NCI-H1417 treated with DMSO at 0.1 percent for 48 hours (cell line): ENCODE measurements around the gene SPRY4.
"Not testable (repeated sequence)": the region's sequence is repeated elsewhere in the genome, so short reads cannot be mapped to it uniquely, and the experiment has no call there.

Source experiments
- DNase-seq: peaks from one replicate; lab custom pipeline; 2025; lab: John Stamatoyannopoulos, UW

The SPRY4 gene, protein sequence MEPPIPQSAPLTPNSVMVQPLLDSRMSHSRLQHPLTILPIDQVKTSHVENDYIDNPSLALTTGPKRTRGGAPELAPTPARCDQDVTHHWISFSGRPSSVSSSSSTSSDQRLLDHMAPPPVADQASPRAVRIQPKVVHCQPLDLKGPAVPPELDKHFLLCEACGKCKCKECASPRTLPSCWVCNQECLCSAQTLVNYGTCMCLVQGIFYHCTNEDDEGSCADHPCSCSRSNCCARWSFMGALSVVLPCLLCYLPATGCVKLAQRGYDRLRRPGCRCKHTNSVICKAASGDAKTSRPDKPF

DNA sequence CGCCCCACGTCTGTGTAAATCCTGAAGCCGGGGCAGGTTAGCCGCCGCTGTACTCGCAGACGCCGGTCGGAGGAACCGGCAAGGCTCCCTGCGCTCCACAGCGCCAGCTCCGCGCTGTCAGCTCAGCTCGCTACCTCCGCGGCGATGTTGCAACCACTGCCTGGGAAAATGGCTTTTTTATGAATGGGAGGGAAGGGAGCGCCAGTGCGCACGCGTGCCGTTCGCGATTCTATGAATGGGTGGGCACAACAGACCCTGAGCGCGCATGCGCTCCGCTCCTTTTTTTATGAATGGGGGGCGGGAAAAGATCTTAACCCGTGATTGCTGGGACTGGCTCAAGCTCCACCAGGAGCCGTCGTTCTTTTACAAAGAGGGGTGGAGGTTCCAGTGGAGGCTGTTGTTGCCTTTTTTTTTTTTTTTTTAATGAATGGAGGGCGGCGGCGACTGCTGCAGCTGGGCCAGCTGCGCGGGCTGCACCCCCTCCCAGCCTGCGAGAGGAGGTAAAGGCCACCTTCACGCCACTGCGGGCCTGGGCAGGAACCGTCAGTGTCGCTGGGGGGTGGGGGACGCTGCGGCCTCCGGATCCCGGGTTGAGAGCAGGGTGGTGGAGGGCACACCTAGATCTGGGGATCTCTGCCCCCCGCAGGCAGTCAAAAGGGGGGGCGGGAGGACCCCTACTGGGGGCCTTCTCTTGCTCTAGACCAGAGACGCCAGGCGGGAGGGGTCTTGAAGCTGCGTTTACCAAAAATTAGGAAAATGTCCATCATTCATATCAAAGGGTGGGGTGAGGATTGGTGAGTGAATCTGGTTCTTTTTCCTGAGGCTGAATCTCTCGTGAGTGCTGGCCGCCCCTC lies at the start of gene SPRY4:
Gene SPRY4, minus strand, starts transcription at position 151 of the 854 bp plus-strand sequence. CDS start 9,913 bp downstream, outside the sequence.
- DNase-seq, result peak; percentile 37

DNA sequence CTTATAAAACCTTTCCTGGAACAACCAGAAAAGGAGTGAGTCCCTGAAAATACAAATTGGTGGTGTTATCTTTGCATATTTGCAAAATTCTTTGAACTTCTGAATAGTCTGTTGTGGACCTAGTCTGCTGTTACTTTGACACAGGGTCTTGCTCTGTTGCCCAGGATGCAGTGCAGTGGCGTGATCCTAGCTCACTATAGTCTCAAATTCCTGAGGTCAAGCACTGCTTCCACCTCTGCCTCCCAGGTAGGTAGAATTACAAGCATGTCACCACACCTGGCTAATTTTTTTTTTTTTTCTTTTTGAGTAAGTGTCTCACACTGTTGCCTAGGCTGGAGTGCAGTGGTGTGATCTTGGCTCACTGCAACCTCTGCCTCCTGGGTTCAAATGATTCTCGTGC lies 43.7 kb upstream of the SPRY4 start:
- no peak for DNase-seq

DNA sequence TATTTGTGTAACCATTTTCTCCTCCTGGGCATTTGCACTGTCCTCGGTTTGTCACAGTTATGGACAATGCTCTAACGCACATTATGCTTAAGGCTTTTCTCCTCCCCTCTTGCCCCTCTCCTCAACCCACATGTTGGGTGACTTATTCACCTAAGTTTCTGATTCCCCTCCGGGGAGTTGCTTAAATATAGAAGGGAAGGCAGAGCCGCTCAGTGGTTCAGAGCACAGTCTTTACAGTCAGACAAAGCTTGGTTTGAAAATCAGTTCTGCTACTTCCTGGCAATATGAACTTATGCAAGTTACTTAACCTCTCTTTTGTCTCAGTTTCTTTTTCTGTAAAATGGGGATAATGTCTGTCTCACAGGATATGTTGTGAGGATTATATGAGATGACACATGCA lies 41.2 kb upstream of the SPRY4 start:
- DNase-seq, result no peak

DNA sequence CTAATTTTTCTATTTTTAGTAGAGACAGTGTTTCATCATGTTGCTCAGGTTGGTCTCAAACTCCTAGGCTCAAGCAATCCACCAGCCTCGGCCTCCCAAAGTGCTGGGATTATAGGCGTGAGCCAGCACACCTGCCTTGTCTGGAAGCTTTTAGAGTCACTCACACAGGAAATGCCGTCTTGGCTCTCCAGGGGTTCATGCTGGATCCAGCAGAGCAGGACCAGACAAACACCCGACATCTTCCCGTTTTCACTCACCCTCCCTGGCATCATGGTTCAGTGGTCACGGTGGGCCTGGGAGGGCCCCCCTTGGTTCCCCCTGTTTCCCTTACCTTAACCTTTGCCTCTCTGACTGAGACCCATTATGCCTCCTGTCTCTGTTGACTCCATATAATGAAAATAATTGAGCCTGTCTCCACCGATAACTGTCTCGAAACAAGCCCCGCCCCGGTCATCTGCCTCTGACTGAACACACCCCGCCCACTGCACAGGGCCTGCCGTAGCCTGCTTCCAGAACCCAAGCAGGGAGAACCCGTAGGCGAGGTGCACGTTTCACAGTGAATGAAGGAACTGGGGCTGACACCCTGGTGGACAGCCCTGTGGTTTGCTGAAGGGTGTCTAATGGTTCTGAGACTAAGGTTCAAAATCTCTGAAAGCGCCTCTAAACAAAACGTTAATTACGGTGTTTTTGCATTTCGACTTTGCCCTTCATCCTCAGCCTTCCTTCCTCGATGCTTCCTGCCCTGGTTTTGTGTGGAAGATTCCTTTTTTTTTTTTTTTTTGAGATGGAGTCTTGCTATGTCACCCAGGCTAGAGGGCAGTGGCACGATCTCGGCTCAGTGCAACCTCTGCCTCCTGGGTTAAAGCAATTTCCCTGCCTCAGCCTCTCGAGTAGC lies 39.7 kb upstream of the SPRY4 start:
- DNase-seq, result peak; percentile 72

DNA sequence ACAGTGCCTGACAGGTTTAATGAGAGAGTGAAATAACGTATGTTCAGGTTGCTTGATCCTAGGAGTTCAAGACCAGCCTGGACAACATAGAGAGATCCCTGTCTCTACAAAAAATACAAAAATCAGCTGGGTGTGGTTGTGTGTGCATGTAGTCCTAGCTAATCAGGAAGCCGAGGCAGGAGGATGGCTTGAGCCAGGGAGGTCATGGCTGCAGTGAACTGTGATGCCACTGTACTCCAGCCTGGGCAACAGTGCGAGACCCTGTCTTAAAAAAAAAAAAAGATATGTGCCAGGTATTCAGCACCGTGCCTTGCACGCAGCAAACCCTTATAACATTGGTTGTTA lies 38.8 kb upstream of the SPRY4 start:
- DNase-seq, result no peak

DNA sequence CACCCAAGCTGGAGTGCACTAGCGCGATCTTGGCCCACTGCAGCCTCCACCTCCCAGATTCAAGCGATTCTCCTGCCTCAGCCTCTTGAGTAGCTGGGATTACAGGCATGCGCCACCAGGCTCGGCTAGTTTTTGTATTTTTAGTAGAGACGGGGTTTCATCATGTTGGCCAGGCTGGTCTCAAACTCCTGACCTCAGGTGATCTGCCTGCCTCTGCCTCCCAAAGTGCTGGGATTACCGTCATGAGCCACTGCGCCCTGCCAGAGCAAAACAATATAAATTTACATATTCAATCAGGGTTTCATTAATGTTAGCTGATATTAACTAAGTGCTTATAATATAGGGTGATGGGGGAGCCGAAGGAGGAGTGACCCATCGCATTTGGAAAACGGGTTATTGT lies 37.4 kb upstream of the SPRY4 start:
- not testable (repeated sequence) for DNase-seq

DNA sequence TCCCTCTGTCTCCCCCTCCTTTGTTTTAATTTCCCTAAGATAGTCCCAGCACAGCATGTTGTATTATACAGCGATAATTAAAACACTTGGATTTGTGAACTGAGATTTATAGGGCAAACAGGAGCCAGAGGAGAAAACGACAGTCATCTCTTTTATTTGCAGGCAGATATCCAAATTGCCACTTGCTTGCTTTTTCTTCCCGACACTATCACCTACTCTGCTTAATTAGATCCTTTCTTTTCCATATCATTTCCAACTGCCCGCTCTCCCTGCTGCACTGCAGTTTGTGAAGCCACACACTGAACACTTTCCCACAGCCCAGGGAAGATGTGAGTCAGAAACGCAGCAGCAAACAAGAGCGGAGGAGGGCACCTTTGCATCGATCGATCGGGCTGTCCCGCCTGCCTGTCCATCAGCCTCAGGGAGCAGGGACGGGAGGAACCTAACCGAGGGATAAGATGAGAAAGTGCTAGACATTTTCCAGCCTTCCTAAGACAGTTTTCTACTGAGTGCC lies 35.8 kb upstream of the SPRY4 start:
- no peak for DNase-seq

DNA sequence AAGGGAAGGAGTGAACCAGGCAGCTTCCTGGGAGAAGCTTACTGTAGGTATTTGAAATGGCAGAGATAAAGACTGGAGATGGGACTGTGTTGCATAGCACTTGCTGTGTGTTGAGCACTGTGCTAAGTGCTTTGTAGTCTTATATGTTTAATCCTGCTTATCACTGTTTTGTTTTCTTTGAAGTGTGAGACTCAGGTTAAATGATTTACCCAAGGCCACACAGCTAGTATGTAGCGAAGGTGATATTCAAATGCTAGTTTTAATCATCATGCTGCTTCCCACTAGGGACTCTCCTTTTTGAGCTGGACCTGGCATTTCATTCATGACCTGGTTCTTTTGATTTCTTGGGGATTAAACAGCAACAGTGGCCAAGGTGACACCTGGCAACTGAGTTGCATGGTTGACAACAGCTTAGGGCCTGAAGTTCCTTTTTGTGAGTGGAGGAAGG lies 35.3 kb upstream of the SPRY4 start:
- no peak for DNase-seq

DNA sequence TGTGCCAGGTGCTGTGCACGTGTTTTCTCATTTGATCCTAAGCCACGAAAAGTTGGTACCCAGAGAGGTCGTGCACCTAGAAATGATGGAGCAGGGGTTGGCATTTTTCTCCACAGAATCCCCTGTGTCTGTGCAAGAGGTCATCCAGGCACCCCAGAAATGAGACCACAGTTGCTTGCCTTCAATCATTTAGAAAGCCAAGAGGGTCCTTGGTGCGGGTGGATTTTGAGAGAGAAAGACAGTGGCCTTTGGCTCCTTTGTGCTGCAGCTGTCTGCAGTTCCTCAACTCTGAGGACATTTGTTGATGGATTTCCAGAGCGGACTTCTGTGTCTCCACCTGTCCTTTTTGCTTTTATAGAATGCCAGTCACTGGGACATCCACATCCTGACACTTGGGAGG lies 33.8 kb upstream of the SPRY4 start:
- DNase-seq, result no peak

DNA sequence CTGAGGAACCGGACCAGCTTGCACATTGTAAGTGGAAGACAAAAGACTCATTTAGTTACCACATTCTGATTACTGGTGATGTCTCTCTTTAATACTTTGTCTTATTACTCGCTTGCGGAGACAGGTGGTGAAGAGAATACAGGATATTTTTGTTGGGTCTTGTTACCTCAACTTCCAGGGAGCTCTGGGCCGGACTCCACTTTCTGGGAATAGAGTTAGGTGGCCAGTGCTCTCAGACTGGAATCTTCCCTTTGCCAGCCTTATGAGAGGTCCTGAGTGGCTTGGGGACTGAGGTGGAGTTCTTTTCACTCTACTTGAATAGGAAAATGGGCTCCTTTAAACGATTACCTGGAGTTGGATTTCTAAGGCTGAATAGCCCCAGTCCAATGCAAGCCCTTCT lies 33.3 kb upstream of the SPRY4 start:
- DNase-seq, result no peak

DNA sequence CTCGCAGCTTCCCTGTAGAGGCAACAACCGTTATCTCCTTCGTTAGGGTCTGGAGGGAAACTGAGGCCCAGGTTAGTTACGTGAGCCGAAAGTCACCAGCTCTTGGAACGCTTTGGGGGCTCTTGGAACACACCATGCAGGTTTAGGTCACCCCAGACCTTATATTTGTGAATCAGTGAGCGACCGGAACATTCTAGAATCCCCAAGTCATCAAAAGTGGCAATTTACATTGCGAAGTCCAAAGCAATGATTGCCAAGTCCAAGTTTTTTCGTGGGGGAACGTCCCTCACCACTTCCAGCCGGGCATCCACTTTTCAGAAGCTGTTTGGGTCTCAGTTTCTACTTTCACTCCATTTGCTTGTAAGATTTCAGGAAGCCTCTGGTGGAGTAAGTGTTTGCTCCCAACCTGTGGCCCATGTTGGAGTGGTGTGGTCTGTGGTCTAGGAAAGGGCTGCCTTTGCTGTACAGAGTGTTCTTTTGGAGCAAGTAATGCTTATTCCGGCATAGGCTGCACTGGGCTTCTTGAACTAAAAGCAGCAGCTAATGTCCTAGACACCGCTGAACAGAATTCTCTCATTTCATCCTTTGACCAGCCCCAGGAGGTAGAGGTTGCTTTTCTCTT lies 32.8 kb upstream of the SPRY4 start:
- DNase-seq, result no peak

DNA sequence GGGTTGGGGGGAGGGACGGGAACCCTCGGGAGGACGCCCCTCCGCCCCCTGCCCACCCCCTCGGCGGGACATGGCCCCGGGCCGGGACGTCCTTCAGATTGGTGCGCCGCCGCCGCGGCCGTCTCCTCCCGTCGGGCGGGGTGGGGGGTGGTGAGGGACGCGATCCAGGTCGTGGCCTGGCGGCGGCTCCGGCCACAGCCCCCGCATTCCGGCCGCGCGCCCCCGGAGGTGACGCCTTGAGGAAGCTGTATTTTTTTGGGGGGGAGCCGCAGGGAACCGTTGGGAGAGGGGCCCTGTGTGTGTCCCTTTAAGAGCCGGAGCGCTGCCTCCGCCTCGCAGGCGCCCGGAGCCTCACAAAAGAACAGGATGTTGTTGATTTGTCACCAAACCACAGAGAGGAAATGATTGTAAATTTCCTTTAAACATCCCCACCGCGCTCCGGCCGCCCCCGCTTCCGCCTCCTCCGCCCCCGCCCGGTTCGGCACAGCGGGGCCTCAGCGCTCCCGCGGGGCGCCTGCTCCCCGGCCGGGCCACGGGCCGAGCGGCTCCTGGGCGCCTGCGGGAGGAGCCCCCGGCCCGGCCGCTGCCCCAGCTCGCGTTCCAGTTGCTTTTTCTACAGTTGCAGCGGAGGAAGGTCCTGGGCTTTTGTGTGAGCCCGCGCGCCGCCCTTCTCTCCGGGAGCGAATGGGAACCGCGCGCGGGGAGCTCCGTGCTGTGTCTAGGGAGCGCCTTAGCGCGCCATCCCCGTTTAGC lies 32.1 kb upstream of the SPRY4 start:
- no peak for DNase-seq

DNA sequence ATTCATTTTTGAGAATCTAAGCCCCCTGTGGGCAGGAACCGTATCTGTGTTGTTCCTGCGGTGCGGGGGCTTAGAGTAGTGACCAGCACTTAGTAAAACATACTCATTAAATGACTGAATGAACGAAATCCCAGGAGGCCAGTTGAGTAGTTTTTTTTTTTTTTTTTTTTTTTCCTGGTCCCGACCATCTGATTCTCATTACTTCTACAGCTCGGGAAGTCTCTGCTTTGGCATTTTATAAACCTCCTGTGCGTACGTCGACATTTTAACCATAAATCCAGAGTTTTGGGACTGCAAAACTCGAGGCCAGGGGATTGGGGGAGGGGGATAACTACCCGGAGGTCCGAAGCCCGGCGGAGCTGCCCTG lies 31.5 kb upstream of the SPRY4 start:
- DNase-seq, result no peak

DNA sequence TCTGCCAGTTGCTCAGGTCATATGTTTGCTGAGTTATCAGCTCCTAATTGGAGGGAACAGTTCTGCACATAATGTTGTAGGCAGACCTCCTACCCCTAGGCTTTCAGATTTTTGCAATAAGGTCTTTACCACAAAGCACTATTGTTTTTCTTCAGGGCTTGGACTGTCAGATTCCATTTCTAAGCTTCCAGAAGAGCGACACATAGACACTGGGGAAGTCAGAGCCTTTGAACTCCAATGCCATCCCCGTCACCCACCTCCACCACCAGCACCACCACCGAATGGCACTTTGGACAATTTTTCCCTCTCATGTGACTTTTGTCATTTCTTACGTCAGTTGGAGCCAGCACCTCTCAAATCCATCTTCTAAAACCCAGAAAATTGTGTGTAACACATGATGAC lies 28.3 kb upstream of the SPRY4 start:
- DNase-seq, result no peak

DNA sequence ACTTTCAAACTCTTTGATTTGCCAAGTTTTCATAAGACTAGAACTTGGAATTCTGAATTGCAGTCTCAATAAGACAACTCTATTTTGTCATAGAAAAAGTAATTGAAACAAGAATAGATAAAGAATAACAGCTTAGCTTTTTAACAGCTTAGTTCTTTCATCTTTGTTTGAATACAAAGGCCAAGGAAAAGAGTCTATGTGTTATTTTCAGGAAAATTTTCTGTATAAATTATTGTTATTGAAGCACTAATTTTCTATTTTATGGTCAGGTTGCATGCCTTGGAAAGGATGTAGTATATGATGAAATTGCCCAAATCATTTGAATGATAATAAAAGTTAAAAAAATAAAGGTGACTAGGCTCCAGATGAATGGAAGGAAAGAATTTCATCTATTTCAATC lies 25.2 kb upstream of the SPRY4 start:
- DNase-seq, result no peak

DNA sequence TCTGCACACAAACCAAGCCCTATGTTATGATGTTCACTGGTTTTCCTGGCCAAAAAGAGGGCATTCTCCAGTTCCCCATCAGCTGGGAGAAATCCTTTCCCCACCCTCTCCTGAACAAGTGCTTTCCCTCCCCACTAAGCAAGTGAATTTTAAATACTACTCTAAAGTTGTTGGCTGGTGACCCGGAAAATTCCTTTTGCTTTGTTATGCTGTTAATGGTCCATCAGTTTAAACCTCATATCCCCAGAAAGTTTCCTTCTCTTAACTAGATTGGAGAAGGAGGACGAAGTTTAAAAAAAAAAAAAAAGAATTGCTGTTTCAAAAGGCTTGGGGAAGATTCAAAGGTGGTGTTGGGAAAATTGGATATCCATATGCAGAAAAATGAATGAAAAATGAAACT lies 21.9 kb upstream of the SPRY4 start:
- DNase-seq, result no peak

DNA sequence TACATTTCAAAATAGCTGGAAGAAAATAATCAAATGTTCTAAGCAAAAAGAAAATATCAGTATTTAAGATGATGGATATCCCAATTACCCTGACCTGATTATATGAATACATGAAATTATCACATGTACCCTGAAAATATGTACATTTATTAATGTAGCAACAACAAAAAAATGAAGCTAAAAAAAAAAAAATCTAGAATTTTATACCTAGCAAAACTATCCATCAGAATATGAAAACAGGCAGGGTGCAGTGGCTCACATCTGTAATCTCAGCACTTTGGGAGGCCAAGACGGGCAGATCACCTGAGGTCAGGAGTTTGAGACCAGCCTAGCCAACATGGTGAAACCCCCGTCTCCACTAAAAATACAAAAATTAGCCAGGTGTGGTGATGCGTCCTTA lies 20.1 kb upstream of the SPRY4 start:
- not testable (repeated sequence) for DNase-seq

DNA sequence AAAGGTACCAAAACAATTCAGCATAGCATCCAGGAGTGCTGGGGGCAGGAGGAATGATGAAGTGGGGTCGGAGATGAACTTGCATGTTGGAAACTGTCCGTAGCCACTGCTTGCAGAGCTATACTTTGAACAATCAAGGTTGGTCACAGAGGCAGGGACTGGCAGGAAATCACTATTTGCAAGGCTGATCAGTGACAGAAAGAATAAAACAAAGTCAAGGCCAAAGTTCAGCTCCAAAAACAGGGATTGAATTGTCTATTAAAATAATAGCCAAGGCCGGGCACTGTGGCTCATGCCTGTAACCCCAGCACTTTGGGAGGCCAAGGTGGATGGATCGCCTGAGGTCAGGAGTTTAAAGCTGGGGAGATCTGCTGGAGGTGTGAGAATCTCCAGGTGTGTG lies 18.7 kb upstream of the SPRY4 start:
- DNase-seq, result no peak

DNA sequence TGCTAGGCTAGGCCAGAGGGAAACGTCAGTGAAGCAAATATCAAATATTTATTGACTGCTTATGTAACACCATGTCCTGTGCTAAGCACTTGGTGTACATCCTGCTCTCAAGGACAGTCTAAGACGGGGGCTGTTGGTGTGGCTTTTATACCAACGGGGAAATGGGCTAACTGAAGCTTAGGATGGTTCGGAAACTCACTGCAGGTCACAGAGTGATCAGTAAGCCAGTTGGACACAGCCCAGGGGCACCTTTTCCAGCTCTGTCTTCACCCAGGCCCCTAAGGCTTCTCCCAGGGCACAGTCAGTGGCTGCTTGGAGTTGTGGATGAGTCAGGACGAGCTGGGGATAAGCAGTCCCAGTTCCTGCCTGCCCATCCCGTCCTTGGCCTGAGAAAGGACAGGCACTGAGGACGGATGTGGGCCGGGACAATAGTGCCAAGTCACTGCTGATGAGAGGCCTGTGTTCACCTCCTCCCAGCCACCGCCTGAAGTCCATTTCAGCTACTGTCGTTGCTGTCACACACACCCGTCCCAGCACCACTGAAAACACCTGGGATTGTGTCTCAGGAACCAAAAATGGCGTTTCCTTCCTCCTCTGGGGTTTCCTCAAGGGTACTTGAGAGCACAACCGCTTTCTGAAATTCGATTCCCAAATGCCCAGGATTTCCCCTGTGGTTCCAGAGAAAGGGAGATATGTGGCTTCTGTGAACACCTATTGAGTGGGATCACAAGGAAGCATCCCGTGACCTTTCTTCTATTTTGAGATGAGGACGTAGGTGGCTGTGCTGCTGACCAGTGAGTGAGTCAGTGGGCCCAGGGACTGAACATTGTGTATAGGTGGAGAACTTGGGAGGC lies 17.5 kb upstream of the SPRY4 start:
- no peak for DNase-seq

DNA sequence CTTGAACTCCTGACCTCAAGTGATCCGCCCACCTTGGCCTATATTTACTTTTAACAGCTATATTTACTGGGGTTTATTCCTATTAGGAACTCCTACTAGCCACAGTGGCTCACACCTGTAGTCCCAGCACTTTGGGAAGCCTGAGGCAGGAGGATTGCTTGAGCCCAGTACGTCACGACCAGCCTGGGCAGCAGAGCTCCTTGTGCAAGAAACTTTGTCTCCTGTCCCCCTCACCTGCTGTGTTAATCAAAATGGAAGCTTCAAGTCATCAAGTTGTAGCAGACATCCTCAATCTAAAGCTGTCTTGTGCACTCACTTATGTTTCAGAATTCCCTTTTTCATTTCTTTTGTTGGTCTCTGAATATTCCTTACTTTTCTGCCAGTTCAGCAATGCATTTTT lies 15.0 kb upstream of the SPRY4 start:
- no peak for DNase-seq
